IgD-negative memory B cell (primary cell): ENCODE results near the gene C12orf50. TPM values are rescaled to one million over a fixed set of nuclear protein-coding genes. Genes with fewer than 3 reads are reported as not detected.

ENCODE experiments used
- H3K27ac Mint-ChIP-seq, 3 donors: one replicate each; pipeline ENCODE4 v1.8.0; 2020 to 2022; ENCODE audit warnings: mild to moderate bottlenecking in 3 of 3, mixed read lengths in 3 of 3, moderate library complexity in 1 of 3
- H3K27me3 Mint-ChIP-seq: one replicate; pipeline ENCODE4 v1.8.0; 2021; ENCODE audit warnings: mixed read lengths
- H3K36me3 Mint-ChIP-seq: one replicate; pipeline ENCODE4 v1.8.0; 2020; ENCODE audit warnings: mild to moderate bottlenecking, mixed read lengths
- H3K4me1 Mint-ChIP-seq, 3 donors: one replicate each; pipeline ENCODE4 v1.8.0; 2020 to 2022; ENCODE audit warnings: mixed read lengths in 3 of 3, mild to moderate bottlenecking in 1 of 3
- H3K4me3 Mint-ChIP-seq, 4 donors: one replicate each; pipeline ENCODE4 v1.8.0; 2020 to 2022; ENCODE audit warnings: mild to moderate bottlenecking in 4 of 4, mixed read lengths in 4 of 4, moderate library complexity in 3 of 4
- H3K9me3 Mint-ChIP-seq, 3 donors: one replicate each; pipeline ENCODE4 v1.8.0; 2020 to 2021; ENCODE audit warnings: mixed read lengths in 3 of 3, mild to moderate bottlenecking in 1 of 3
- polyA plus RNA-seq: library from polyadenylated mRNA; unstranded; fragments of 300-500 nt; fragmentation: Illumina TruSeq; gene quantifications from one replicate; pipeline ENCODE4 v1.2.3, GENCODE V29; 2021

C12orf50 gene
- polyA plus RNA-seq, 1 donor from 2014 or later, result not detected

- no peak overlapping the region for H3K27ac Mint-ChIP-seq
Observed at GRCh38 chr12:87952850-87953249, 76.4 kb downstream of the C12orf50 start.

DNA sequence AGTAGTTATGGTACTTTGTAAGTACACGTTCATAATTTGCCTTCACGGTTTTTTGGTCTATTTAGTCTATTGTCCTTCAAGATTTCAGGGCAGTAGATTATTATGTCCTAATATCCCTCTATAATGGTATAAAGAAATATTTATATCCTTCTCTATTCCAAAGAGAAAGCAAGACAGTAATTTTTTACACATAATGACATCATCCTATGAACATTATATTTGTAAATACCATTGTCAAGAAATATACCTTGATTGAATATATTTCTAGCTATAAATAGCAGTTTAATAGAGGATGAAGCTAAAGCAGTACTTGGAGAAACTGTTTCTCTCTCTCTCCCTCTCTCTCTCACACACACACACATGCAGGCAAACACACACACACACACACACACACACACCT, 77.0 kb downstream of the C12orf50 start:
- no peaks in the 10 kb centered on the region for H3K27me3 Mint-ChIP-seq
- peaks cover 0 to 1% (median 0%) of the 10 kb centered on the region in 3 donors for H3K4me1 Mint-ChIP-seq
- H3K4me3 Mint-ChIP-seq, result no peak overlapping the region
- no peak overlapping the region for H3K27ac Mint-ChIP-seq
- H3K36me3 Mint-ChIP-seq, result peaks cover 2% of the 10 kb centered on the region
- H3K9me3 Mint-ChIP-seq, result no peaks in the 10 kb centered on the region

More at GRCh38 chr12:87952850-87953249, 76.4 kb downstream of the C12orf50 start:
- Mint-ChIP-seq H3K4me3 (no peak overlapping the region), H3K9me3 (no peaks in the 10 kb centered on the region), H3K27me3 (no peaks in the 10 kb centered on the region), H3K4me1 (peaks cover 0 to 1% (median 0%) of the 10 kb centered on the region in 3 donors), H3K36me3 (peaks cover 3% of the 10 kb centered on the region)

- H3K4me3 Mint-ChIP-seq, result no peak overlapping the region
- no peak overlapping the region for H3K27ac Mint-ChIP-seq
- H3K36me3 Mint-ChIP-seq, result no peaks in the 10 kb centered on the region
- peaks cover 0 to 2% (median 0%) of the 10 kb centered on the region in 3 donors for H3K9me3 Mint-ChIP-seq
- no peaks in the 10 kb centered on the region for H3K27me3 Mint-ChIP-seq
- H3K4me1 Mint-ChIP-seq, result no peaks in the 10 kb centered on the region
Observed at GRCh38 chr12:87943762-87944161, 85.4 kb downstream of the C12orf50 start.

- peaks cover 0 to 2% (median 0%) of the 10 kb centered on the region in 3 donors for H3K9me3 Mint-ChIP-seq
- no peaks in the 10 kb centered on the region for H3K36me3 Mint-ChIP-seq
- H3K27me3 Mint-ChIP-seq, result no peaks in the 10 kb centered on the region
- H3K4me3 Mint-ChIP-seq, result no peak overlapping the region
- H3K27ac Mint-ChIP-seq, result no peak overlapping the region
- H3K4me1 Mint-ChIP-seq, result no peaks in the 10 kb centered on the region
Observed at GRCh38 chr12:87943023-87943422, 86.2 kb downstream of the C12orf50 start.

GRCh38 chr12:87939182-87939581, 90.0 kb downstream of the C12orf50 start:
- Mint-ChIP-seq H3K27me3 (no peaks in the 10 kb centered on the region), H3K27ac (no peak overlapping the region), H3K36me3 (no peaks in the 10 kb centered on the region), H3K9me3 (peaks cover 0 to 5% (median 3%) of the 10 kb centered on the region in 3 donors), H3K4me3 (no peak overlapping the region), H3K4me1 (no peaks in the 10 kb centered on the region)

- H3K27ac Mint-ChIP-seq, result no peak overlapping the region
- no peaks in the 10 kb centered on the region for H3K4me1 Mint-ChIP-seq
- H3K9me3 Mint-ChIP-seq, result peaks cover 0 to 5% (median 3%) of the 10 kb centered on the region in 3 donors
- H3K36me3 Mint-ChIP-seq, result no peaks in the 10 kb centered on the region
- H3K27me3 Mint-ChIP-seq, result no peaks in the 10 kb centered on the region
- H3K4me3 Mint-ChIP-seq, result no peak overlapping the region
Observed at GRCh38 chr12:87935216-87935615, 94.0 kb downstream of the C12orf50 start.

DNA sequence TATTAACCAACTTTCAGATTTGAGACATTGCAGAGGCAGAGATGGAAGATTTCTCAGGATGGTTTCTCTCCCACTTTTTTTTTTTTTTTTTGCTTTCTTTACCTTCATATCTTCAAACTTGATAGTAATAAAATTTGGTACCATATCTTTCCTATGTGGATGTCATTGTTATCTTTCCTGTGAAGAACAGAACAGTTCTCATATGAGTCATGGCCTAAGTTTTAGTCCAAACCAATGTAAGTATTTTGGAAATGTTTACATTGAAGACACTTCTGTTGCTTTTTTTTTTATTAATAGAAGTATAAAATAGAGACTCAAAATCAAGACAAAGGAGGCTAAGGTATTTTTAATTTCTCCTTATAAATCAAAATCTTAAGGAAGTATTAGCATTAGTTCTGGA, 95.2 kb downstream of the C12orf50 start:
- Mint-ChIP-seq H3K4me3 (no peak overlapping the region), H3K9me3 (peaks cover 0 to 5% (median 3%) of the 10 kb centered on the region in 3 donors), H3K4me1 (no peaks in the 10 kb centered on the region), H3K27me3 (no peaks in the 10 kb centered on the region), H3K36me3 (no peaks in the 10 kb centered on the region), H3K27ac (no peak overlapping the region)

DNA sequence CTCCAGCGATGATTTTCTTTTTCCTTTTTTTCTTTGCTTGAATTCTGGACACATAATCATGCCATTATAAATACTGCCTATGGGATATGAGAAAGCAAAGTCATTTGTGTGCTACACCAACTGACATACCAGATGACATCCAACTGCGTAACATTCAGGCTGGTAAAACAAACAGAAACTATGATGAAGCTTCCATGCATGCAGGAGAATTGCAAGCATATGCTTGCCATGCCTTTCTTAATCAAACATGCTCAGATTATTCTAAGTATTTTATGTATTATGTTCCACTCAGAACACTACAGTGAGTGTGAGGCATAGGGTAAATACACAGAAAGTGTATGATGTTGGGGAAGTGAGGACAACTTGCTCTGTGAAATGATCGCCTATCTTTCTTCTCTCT, 97.4 kb downstream of the C12orf50 start:
- H3K27me3 Mint-ChIP-seq, result no peaks in the 10 kb centered on the region
- H3K9me3 Mint-ChIP-seq, result peaks cover 0 to 5% (median 3%) of the 10 kb centered on the region in 3 donors
- H3K4me3 Mint-ChIP-seq, result no peak overlapping the region
- H3K27ac Mint-ChIP-seq, result no peak overlapping the region
- no peaks in the 10 kb centered on the region for H3K36me3 Mint-ChIP-seq
- H3K4me1 Mint-ChIP-seq, result no peaks in the 10 kb centered on the region

DNA sequence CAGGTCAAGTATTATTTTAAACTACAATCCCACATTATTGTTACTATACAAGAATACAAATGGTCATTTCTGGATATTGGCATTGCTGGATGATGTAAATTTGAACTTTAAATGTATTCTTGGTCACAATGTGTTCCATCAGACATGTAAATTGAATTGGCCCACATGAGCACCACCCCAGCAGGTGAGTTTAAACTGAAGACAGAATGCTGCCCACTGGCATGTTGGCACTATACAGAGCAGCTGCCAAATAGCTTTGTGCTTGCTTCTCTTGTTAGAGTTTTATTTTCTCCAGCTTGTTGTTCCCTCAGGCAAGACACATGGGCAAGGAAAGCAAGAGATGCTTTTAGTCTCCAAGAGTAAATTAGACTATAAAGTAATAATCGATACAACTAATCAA, 98.6 kb downstream of the C12orf50 start:
- Mint-ChIP-seq H3K9me3 (peaks cover 0 to 3% (median 3%) of the 10 kb centered on the region in 3 donors), H3K36me3 (no peaks in the 10 kb centered on the region), H3K27me3 (no peaks in the 10 kb centered on the region), H3K4me3 (no peak overlapping the region), H3K27ac (no peak overlapping the region), H3K4me1 (no peaks in the 10 kb centered on the region)

Other genes with a start within 250 kb of the C12orf50 start
- gene CEP290, start 112.7 kb upstream of the C12orf50 start, polyA plus RNA-seq, result 9.5 TPM
- 3.3 TPM for gene TMTC3, start 112.9 kb upstream of the C12orf50 start, polyA plus RNA-seq